ENCODE data around the gene TGFBR3. TPM values are rescaled to one million over a fixed set of nuclear protein-coding genes. Genes with fewer than 3 reads are reported as not detected.

The TGFBR3 gene
- total RNA-seq, 1 donor, result 32.2 TPM

DNA sequence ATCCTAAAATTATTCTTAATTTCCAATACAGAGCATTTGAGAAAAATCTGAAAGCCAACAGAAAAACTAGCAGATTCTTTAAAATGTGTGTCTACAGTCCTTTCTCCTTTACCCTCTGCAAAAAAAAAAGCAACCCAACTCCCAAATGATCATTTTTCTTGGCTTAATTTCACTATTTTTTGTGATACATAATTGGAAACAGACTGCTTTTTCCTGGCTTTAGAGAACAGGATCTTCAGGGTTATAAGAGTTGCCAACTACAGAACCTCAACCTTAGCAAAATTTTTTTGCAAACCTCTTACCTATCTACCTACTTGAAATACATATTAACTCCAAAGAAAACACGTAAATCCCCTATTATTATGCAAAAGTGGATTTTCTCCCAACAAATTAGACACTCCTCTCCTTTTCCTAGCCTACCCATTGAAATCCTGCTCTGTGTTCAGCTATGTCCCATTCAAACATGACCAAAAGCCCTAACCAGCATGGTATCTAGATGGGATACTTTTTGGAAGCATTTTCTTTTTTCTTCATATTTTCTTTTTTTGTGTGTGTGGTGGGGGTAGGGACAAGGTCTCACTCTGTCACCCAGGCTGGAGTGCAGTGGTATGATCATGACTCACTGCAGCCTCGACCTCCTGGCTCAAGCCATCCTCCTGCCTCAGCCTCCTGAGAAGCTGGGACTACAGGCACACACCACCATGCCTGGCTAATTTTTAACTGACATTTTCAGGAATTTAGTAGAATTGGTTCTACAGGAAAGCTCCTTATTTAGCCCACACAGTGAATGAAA, 9.0 kb downstream of the TGFBR3 start:
- Histone ChIP-seq H4K20me1 (ENCODE audit: insufficient read depth, low read length) (peaks cover 13% of the 10 kb centered on the region), H3K36me3 (ENCODE audit: insufficient read depth, low read length) (no peaks in the 10 kb centered on the region), H3K4me1 (ENCODE audit: insufficient read depth, low read length) (peaks cover 23% of the 10 kb centered on the region), H3K27me3 (ENCODE audit: insufficient read depth, low read length) (no peaks in the 10 kb centered on the region), H3K79me2 (ENCODE audit: insufficient read depth, low read length) (peaks cover 74% of the 10 kb centered on the region), H2AFZ (ENCODE audit: low read length) (no peak overlapping the region), H3K4me2 (ENCODE audit: insufficient read depth, low read length) (peak overlapping the region; percentile 10), H3K4me3 (ENCODE audit: insufficient read depth, low read length) (no peak overlapping the region), H3K9me3 (ENCODE audit: low read depth, low read length) (no peaks in the 10 kb centered on the region), H3K27ac (ENCODE audit: low read depth, low read length) (no peak overlapping the region)
- TF ChIP-seq CTCF (IDR thresholded peaks at IDR 0.05; ENCODE audit: extremely low read depth, low read depth, low read length), result no peak
- peak; percentile 85 for DNase-seq (ENCODE audit: insufficient read length, low spot score, missing footprints)

- Histone ChIP-seq H4K20me1 (ENCODE audit: insufficient read depth, low read length) (peaks cover 15% of the 10 kb centered on the region), H3K79me2 (ENCODE audit: insufficient read depth, low read length) (peaks cover 73% of the 10 kb centered on the region), H3K27ac (ENCODE audit: low read depth, low read length) (no peak overlapping the region)
Observed at GRCh38 chr1:91876040-91876470, 9.9 kb downstream of the TGFBR3 start.

GRCh38 chr1:91874167-91874566, 11.8 kb downstream of the TGFBR3 start:
- Histone ChIP-seq H3K4me1 (ENCODE audit: insufficient read depth, low read length) (peaks cover 28% of the 10 kb centered on the region), H3K4me3 (ENCODE audit: insufficient read depth, low read length) (no peak overlapping the region), H4K20me1 (ENCODE audit: insufficient read depth, low read length) (peaks cover 18% of the 10 kb centered on the region), H3K27me3 (ENCODE audit: insufficient read depth, low read length) (no peaks in the 10 kb centered on the region), H3K36me3 (ENCODE audit: insufficient read depth, low read length) (no peaks in the 10 kb centered on the region), H3K9me3 (ENCODE audit: low read depth, low read length) (no peaks in the 10 kb centered on the region), H2AFZ (ENCODE audit: low read length) (no peak overlapping the region), H3K27ac (ENCODE audit: low read depth, low read length) (no peak overlapping the region), H3K4me2 (ENCODE audit: insufficient read depth, low read length) (no peak overlapping the region), H3K79me2 (ENCODE audit: insufficient read depth, low read length) (peaks cover 76% of the 10 kb centered on the region)
- DNase-seq (ENCODE audit: insufficient read length, low spot score, missing footprints), result no peak
- no peak for TF ChIP-seq CTCF (IDR thresholded peaks at IDR 0.05; ENCODE audit: extremely low read depth, low read depth, low read length)

More at GRCh38 chr1:91876040-91876470, 9.9 kb downstream of the TGFBR3 start:
- Histone ChIP-seq H3K4me3 (ENCODE audit: insufficient read depth, low read length) (no peak overlapping the region), H2AFZ (ENCODE audit: low read length) (no peak overlapping the region), H3K4me1 (ENCODE audit: insufficient read depth, low read length) (peaks cover 28% of the 10 kb centered on the region), H3K4me2 (ENCODE audit: insufficient read depth, low read length) (no peak overlapping the region), H3K36me3 (ENCODE audit: insufficient read depth, low read length) (no peaks in the 10 kb centered on the region), H3K27me3 (ENCODE audit: insufficient read depth, low read length) (no peaks in the 10 kb centered on the region), H3K9me3 (ENCODE audit: low read depth, low read length) (no peaks in the 10 kb centered on the region)
- DNase-seq (ENCODE audit: insufficient read length, low spot score, missing footprints), result peak; percentile 38
- no peak for TF ChIP-seq CTCF (IDR thresholded peaks at IDR 0.05; ENCODE audit: extremely low read depth, low read depth, low read length)

DNA sequence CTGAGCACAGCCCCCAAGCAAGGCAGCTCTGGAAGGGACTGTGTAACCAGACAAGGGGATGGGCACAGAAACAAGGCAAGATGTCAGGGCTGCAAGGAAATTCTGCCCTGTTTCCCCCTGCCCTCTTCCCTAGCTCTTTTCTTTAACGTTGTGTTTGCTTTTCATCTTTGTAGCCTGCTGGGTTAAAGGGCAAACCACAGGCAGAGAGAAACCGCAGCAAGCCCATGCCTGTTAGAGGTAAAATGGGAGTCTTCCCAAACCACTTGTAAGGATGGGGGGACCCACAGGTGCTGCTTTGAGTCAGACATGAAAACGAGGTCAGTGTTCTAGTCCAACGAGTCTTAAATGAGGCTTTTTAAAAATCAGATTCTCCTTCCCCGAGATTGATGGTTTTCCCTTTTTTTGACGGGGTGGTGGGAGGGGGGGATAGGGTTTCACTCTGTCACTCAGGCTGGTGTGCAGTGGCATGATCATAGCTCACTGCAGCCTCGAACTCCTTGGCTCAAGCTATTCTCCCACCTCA, 13.3 kb downstream of the TGFBR3 start:
- Histone ChIP-seq H3K79me2 (ENCODE audit: insufficient read depth, low read length) (peaks cover 74% of the 10 kb centered on the region), H3K27ac (ENCODE audit: low read depth, low read length) (no peak overlapping the region), H3K9me3 (ENCODE audit: low read depth, low read length) (no peaks in the 10 kb centered on the region), H4K20me1 (ENCODE audit: insufficient read depth, low read length) (peaks cover 18% of the 10 kb centered on the region), H3K36me3 (ENCODE audit: insufficient read depth, low read length) (no peaks in the 10 kb centered on the region), H2AFZ (ENCODE audit: low read length) (no peak overlapping the region), H3K4me2 (ENCODE audit: insufficient read depth, low read length) (peak overlapping the region; percentile 2), H3K4me1 (ENCODE audit: insufficient read depth, low read length) (peaks cover 28% of the 10 kb centered on the region), H3K4me3 (ENCODE audit: insufficient read depth, low read length) (no peak overlapping the region), H3K27me3 (ENCODE audit: insufficient read depth, low read length) (no peaks in the 10 kb centered on the region)
- DNase-seq (ENCODE audit: insufficient read length, low spot score, missing footprints), result peak; percentile 52
- no peak for TF ChIP-seq CTCF (IDR thresholded peaks at IDR 0.05; ENCODE audit: extremely low read depth, low read depth, low read length)
